B cell (primary cell): ENCODE measurements around the gene PCSK9.

Experiments
- EZH2 ChIP-seq: IDR thresholded peaks from 2 replicates; pipeline ENCODE4 v1.6.1; 2012; ENCODE audit warnings: borderline replicate concordance, low read depth, mild to moderate bottlenecking, moderate library complexity, low read length; ENCODE audit not compliant: insufficient read depth, poor library complexity, severe bottlenecking
- TF ChIP-seq, protein P1 (sequence below): fragments of 200-600 bp; IDR thresholded peaks from one replicate; pipeline ENCODE4 v1.8.0; 2022; ENCODE audit warnings: antibody characterized with exemption, mild to moderate bottlenecking

DNA sequence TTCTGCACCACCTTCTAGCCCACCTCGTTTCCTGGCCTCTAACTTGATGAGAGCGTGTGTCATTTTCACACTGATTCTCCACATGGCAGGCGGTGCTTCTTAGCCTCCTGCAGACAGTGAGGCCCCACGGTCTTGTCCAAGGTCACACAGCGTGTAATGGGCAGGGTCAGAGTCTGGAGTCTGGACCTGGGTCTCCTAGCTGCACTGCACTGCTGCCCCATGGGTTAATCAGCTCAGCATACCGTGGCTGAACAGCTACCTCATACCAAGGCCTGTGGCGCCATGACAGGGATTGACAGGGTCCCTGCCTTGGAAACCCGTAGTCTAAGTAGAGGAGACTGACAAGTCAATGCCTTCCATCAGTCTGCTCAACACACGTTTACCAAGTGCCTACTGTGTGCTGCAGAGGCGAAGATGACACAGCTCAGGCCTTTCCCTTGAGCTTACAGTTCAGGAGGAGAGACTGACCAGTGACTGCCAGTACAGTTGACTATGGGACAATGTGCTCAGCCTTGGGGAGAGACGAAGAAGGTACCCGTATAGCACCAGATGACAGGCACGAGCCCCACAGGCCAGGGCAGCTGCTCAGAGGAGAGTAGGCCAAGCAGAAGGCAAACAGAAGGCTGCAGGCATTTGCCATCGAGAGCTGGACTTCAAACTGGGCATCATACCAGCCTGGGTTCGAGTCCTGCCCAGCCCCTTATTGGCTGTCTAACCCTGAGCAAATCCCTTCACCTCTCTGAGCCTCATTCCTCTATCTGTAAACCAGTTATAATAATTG is 5.5 kb downstream of the PCSK9 start:
- TF ChIP-seq, protein P1, sequence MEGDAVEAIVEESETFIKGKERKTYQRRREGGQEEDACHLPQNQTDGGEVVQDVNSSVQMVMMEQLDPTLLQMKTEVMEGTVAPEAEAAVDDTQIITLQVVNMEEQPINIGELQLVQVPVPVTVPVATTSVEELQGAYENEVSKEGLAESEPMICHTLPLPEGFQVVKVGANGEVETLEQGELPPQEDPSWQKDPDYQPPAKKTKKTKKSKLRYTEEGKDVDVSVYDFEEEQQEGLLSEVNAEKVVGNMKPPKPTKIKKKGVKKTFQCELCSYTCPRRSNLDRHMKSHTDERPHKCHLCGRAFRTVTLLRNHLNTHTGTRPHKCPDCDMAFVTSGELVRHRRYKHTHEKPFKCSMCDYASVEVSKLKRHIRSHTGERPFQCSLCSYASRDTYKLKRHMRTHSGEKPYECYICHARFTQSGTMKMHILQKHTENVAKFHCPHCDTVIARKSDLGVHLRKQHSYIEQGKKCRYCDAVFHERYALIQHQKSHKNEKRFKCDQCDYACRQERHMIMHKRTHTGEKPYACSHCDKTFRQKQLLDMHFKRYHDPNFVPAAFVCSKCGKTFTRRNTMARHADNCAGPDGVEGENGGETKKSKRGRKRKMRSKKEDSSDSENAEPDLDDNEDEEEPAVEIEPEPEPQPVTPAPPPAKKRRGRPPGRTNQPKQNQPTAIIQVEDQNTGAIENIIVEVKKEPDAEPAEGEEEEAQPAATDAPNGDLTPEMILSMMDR, result no peak
- TF ChIP-seq EZH2, result no peak
